Mesenchymal stem cell (in vitro differentiated cells and primary cell): Measurements from ENCODE around the gene C1QTNF4.

Experiments used
- DNase-seq: peaks from one replicate; pipeline ENCODE4 v3.0.0-alpha.2; 2013
- H2AFZ ChIP-seq: one replicate; pipeline ENCODE4 v1.6.1; 2013; ENCODE audit warnings: low read depth, mild to moderate bottlenecking, control low read depth, inconsistent platforms, low read length, moderate library complexity
- H2AK5ac ChIP-seq: 2 replicates; pipeline ENCODE4 v1.6.1; 2013; ENCODE audit warnings: low read length, moderate library complexity, mild to moderate bottlenecking, inconsistent platforms; ENCODE audit not compliant: severe bottlenecking
- H2BK120ac ChIP-seq: one replicate; pipeline ENCODE4 v1.6.1; 2013; ENCODE audit warnings: low read depth, mild to moderate bottlenecking, inconsistent platforms, low read length, moderate library complexity
- H2BK12ac ChIP-seq, 2 experiments: one replicate each; pipeline ENCODE4 v1.6.1; 2013; ENCODE audit warnings: inconsistent platforms in 2 of 2, low read length in 2 of 2, mild to moderate bottlenecking in 2 of 2, moderate library complexity in 2 of 2, control low read depth in 1 of 2
- H2BK15ac ChIP-seq: one replicate; pipeline ENCODE4 v1.6.1; 2013; ENCODE audit warnings: mild to moderate bottlenecking, low read depth, inconsistent platforms; ENCODE audit not compliant: poor library complexity, severe bottlenecking
- H2BK5ac ChIP-seq: 2 replicates; pipeline ENCODE4 v1.6.1; 2013; ENCODE audit warnings: low read depth, mild to moderate bottlenecking, low read length, control low read depth, inconsistent platforms; ENCODE audit not compliant: poor library complexity, severe bottlenecking
- H3K14ac ChIP-seq, 2 experiments: one replicate each; pipeline ENCODE4 v1.6.1; 2013; ENCODE audit warnings: inconsistent platforms in 2 of 2, low read length in 2 of 2, control low read depth in 1 of 2, mild to moderate bottlenecking in 1 of 2, moderate library complexity in 1 of 2
- H3K18ac ChIP-seq, 2 experiments: one replicate each; pipeline ENCODE4 v1.6.1; 2013; ENCODE audit warnings: inconsistent platforms in 2 of 2, low read length in 2 of 2, control low read depth in 1 of 2, low read depth in 1 of 2, mild to moderate bottlenecking in 1 of 2
- H3K23ac ChIP-seq, 2 experiments: one replicate each; pipeline ENCODE4 v1.6.1; 2013; ENCODE audit warnings: inconsistent platforms in 2 of 2, low read length in 2 of 2, mild to moderate bottlenecking in 2 of 2, moderate library complexity in 2 of 2, control low read depth in 1 of 2
- H3K27ac ChIP-seq: 2 replicates; pipeline ENCODE4 v1.5.1; 2013; ENCODE audit warnings: mild to moderate bottlenecking, moderate library complexity, low read length, control low read depth, inconsistent platforms; ENCODE audit not compliant: poor library complexity, severe bottlenecking
- H3K27me3 ChIP-seq, 2 experiments: 2 replicates each; pipeline versions ENCODE4 v1.6.1 to v1.7.0; 2013; ENCODE audit warnings: low read length in 2 of 2, mild to moderate bottlenecking in 2 of 2, moderate library complexity in 2 of 2, control low read depth in 1 of 2, inconsistent platforms in 1 of 2; ENCODE audit not compliant: control insufficient read depth in 1 of 2, insufficient read depth in 1 of 2
- H3K36me3 ChIP-seq, 2 experiments: 2 replicates each; pipeline versions ENCODE4 v1.6.1 to v1.7.0; 2013; ENCODE audit warnings: low read length in 2 of 2, control low read depth in 1 of 2, inconsistent platforms in 1 of 2, low read depth in 1 of 2, mild to moderate bottlenecking in 1 of 2; ENCODE audit not compliant: insufficient read depth in 2 of 2, control insufficient read depth in 1 of 2
- H3K4ac ChIP-seq, 2 experiments: one replicate each; pipeline ENCODE4 v1.6.1; 2013; ENCODE audit warnings: inconsistent platforms in 2 of 2, low read length in 2 of 2, mild to moderate bottlenecking in 2 of 2, moderate library complexity in 2 of 2, control low read depth in 1 of 2, low read depth in 1 of 2
- H3K4me1 ChIP-seq: 2 replicates; pipeline ENCODE4 v1.6.1; 2013; ENCODE audit warnings: low read depth, low read length, control low read depth; ENCODE audit not compliant: control insufficient read depth, insufficient read depth
- H3K4me2 ChIP-seq: 2 replicates; pipeline ENCODE4 v1.6.1; 2013; ENCODE audit warnings: low read length, mild to moderate bottlenecking, inconsistent platforms; ENCODE audit not compliant: poor library complexity, severe bottlenecking
- H3K4me3 ChIP-seq, 2 experiments: 2 replicates each; pipeline versions ENCODE4 v1.5.1 to v1.7.0; 2013; ENCODE audit warnings: low read length in 2 of 2, mild to moderate bottlenecking in 2 of 2, control low read depth in 1 of 2, low read depth in 1 of 2; ENCODE audit not compliant: insufficient read depth in 1 of 2
- H3K79me1 ChIP-seq: replicated peaks from 2 replicates; pipeline ENCODE4 v1.6.1; 2013; ENCODE audit warnings: mild to moderate bottlenecking, control low read depth, low read length, inconsistent platforms; ENCODE audit not compliant: poor library complexity, severe bottlenecking
- H3K9ac ChIP-seq: 2 replicates; pipeline ENCODE4 v1.7.0; 2013; ENCODE audit warnings: mild to moderate bottlenecking, low read length, moderate library complexity
- H3K9me3 ChIP-seq: 2 replicates; pipeline ENCODE4 v1.7.0; 2013; ENCODE audit warnings: mild to moderate bottlenecking, low read length; ENCODE audit not compliant: control insufficient read depth
- H4K8ac ChIP-seq: one replicate; pipeline ENCODE4 v1.6.1; 2013; ENCODE audit warnings: inconsistent platforms, mild to moderate bottlenecking, low read length, moderate library complexity
- H4K91ac ChIP-seq: one replicate; pipeline ENCODE4 v1.6.1; 2013; ENCODE audit warnings: mild to moderate bottlenecking, low read length, inconsistent platforms
- WGBS: methylation state at CpG from one replicate; pipeline ENCODE4 v1.1.7; 2013; ENCODE audit warnings: mixed read lengths; 5-methylcytosine and 5-hydroxymethylcytosine counted together

Gene C1QTNF4

DNA sequence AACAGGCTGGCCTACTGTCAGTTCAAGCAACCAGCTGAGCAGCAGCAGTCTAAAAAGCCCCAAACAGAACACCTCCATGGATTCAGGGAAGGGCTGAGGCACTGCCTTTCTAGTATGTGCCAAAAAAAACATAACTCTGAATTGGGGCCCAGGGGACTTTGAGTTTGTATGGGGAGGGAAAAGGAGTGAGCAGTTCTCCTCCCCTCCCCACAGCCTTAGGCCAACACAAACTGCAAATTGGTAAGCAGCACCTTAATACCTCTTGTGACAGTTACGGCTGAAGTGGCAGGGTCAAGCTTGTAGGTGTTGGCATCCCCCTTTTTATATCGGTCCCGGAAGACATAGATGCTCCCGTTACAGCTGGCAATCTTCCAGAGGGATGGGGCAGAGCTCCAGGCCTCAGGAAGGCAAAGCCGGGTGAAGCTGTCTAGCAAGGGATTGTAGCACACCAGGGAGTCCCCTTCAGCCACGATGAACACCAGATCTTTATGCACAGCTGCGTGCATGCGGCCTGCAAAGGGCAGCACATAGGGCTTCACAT is 21.4 kb downstream of the C1QTNF4 start:
- Histone ChIP-seq H3K14ac (no peak overlapping the region), H2AK5ac (no peak overlapping the region), H3K79me1 (peaks cover 31% of the 10 kb centered on the region), H3K4me1 (peaks cover 15% of the 10 kb centered on the region), H2BK5ac (no peak overlapping the region), H3K18ac (no peak overlapping the region), H3K4me3 (peak overlapping the region in 1 of 2 experiments; percentile 46), H3K36me3 (peaks cover 48 to 67% of the 10 kb centered on the region in 2 experiments), H3K27me3 (no peaks in the 10 kb centered on the region), H2BK15ac (no peak overlapping the region), H3K27ac (peak overlapping the region; percentile 17), H2BK12ac (no peak overlapping the region), H3K9me3 (no peaks in the 10 kb centered on the region), H4K91ac (no peak overlapping the region), H4K8ac (no peak overlapping the region), H2AFZ (no peak overlapping the region), H3K4me2 (no peak overlapping the region), H3K23ac (no peak overlapping the region), H2BK120ac (no peak overlapping the region), H3K9ac (peak overlapping the region; percentile 79), H3K4ac (no peak overlapping the region)
- DNase-seq = no peak
- 96% methylated on average over 8 of the region's 8 CpGs for WGBS

DNA sequence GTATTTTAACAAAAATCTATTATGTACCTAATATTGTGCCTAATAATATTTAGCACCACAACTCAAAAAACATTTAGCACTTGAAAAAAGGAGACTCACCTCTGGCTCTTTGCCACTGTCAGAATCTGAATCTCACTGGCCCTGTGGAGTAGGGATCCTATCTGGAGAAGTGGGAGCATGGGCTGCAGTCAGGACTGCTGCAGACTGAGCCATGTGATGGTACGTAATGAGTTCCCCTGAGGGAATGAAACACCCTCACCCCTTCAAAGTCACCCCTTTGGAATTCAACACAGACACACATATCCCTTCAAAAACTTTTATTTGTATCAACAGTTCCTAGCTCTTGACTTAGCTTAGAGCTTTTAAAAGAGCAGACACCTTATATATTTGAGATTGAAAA is 22.3 kb downstream of the C1QTNF4 start:
- Histone ChIP-seq H2BK5ac (no peak overlapping the region), H2BK15ac (no peak overlapping the region), H2AFZ (no peak overlapping the region), H4K91ac (no peak overlapping the region), H3K9me3 (no peaks in the 10 kb centered on the region), H3K4me1 (peaks cover 12% of the 10 kb centered on the region), H3K14ac (no peak overlapping the region), H3K36me3 (peaks cover 42 to 61% of the 10 kb centered on the region in 2 experiments), H3K27me3 (no peaks in the 10 kb centered on the region), H2BK12ac (no peak overlapping the region), H3K27ac (no peak overlapping the region), H3K9ac (peak overlapping the region; percentile 79), H3K23ac (no peak overlapping the region), H3K4ac (no peak overlapping the region), H3K79me1 (peaks cover 27% of the 10 kb centered on the region), H2AK5ac (no peak overlapping the region), H4K8ac (no peak overlapping the region), H3K18ac (no peak overlapping the region), H2BK120ac (no peak overlapping the region), H3K4me3 (peak overlapping the region in 1 of 2 experiments; percentile 46), H3K4me2 (no peak overlapping the region)
- DNase-seq = peak; percentile 32
- WGBS = 57% methylated on average over 1 of the region's 1 CpG

DNA sequence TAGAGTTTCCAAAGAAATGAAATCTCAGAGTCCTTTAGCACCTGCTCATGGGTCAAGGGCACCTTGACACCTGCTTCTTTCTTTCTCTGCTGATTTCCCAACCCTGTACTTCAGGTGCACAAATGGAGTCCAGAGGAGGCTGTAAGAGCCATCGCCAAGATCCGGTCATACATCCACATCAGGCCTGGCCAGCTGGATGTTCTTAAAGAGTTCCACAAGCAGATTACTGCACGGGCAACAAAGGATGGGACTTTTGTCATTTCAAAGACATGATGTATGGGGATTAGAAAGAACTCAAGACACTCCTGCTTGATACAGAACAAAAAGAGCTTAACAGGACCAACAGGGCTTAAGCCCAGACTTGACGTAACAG is 22.9 kb downstream of the C1QTNF4 start:
- Histone ChIP-seq H2AK5ac (no peak overlapping the region), H3K4ac (no peak overlapping the region), H3K36me3 (peaks cover 42 to 59% of the 10 kb centered on the region in 2 experiments), H3K9ac (peak overlapping the region; percentile 79), H2AFZ (no peak overlapping the region), H2BK120ac (no peak overlapping the region), H3K9me3 (no peaks in the 10 kb centered on the region), H4K8ac (no peak overlapping the region), H3K4me2 (no peak overlapping the region), H3K27me3 (no peaks in the 10 kb centered on the region), H4K91ac (no peak overlapping the region), H3K23ac (no peak overlapping the region), H3K79me1 (peaks cover 30% of the 10 kb centered on the region), H2BK5ac (no peak overlapping the region), H2BK12ac (no peak overlapping the region), H2BK15ac (no peak overlapping the region), H3K4me1 (peaks cover 12% of the 10 kb centered on the region), H3K18ac (no peak overlapping the region), H3K4me3 (no peak overlapping the region), H3K14ac (no peak overlapping the region), H3K27ac (no peak overlapping the region)
- WGBS = 97% methylated on average over 4 of the region's 4 CpGs
- DNase-seq = no peak

DNA sequence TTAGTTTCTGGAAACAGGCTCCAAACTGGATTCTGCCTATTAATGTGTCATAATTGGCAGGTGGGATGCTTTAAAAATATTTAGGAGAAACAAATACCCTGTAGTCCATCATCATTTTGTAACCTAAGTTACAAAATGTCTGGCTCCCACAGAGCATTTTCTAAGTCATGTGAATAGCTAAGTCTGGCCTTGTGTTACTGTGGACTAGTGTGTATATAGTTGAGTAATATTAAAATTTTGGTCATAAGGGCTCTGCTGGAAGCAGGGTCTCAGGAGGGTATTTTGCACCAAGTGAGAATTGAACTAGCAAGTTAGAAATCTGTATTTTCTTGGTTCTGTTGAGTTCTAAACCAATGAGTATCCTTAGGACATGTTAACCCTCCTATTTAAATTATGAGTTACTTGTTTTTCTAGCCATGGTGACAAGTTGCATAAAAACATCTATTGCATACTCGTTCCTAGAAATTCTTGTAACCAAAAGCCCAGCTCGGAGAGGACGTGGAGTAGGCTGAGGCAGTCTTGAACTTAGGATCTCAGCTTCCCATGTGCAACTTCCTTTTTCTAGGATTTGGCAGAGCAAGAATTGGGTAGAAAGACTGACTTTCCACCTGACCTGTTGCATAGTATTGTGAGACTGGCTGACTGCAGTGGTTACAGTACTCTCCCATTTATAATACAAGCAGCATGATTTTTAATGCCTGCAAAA is 23.4 kb downstream of the C1QTNF4 start:
- no peaks in the 10 kb centered on the region for H3K9me3 ChIP-seq
- no peak for DNase-seq
- no peak overlapping the region for H3K18ac ChIP-seq

More for the DNA sequence above, 23.4 kb downstream of the C1QTNF4 start:
- Histone ChIP-seq H3K23ac (no peak overlapping the region), H3K36me3 (peaks cover 36 to 58% of the 10 kb centered on the region in 2 experiments), H2BK12ac (no peak overlapping the region), H3K27ac (no peak overlapping the region), H2AFZ (no peak overlapping the region), H3K4me2 (no peak overlapping the region), H3K9ac (peak overlapping the region; percentile 5), H2BK15ac (no peak overlapping the region), H3K4me3 (no peak overlapping the region), H3K14ac (no peak overlapping the region), H2BK120ac (no peak overlapping the region), H3K4ac (no peak overlapping the region), H2AK5ac (no peak overlapping the region), H4K8ac (no peak overlapping the region), H3K4me1 (peaks cover 15% of the 10 kb centered on the region), H4K91ac (no peak overlapping the region), H3K79me1 (peaks cover 29% of the 10 kb centered on the region), H3K27me3 (no peaks in the 10 kb centered on the region), H2BK5ac (no peak overlapping the region)
- 95% methylated on average over 3 of the region's 3 CpGs for WGBS
